Spleen (tissue), 7 donors: ENCODE results near the gene GSS.

Experiments used
- POLR2A ChIP-seq, 3 donors: fragments of 450-650 bp; IDR thresholded peaks; one replicate each; pipeline ENCODE4 v1.5.1; 2017; ENCODE audit warnings: antibody characterized with exemption in 3 of 3, mild to moderate bottlenecking in 1 of 3
- TF ChIP-seq, protein P1 (sequence below), 11 experiments: fragments of 200-600 bp in 7 of 11; fragments of 450-650 bp in 4 of 11; sonication (generic) in 4 of 11; IDR thresholded peaks in 8 of 11; conservative IDR thresholded peaks in 3 of 11; 1 replicate in 7 of 11; 2 replicates in 4 of 11; pipeline versions ENCODE4 v1.4.0 to v1.8.0; 2016 to 2021; ENCODE audit warnings: antibody characterized with exemption in 11 of 11, inconsistent platforms in 4 of 11, mild to moderate bottlenecking in 1 of 11
- donor health status: DM: no; HTN: no; CAD: no; lungs with moderate emphysema.
- donor health status: DM: no; HTN: no; CAD: no.
- donor health status: DM: no; HTN: no; CAD: no.

DNA sequence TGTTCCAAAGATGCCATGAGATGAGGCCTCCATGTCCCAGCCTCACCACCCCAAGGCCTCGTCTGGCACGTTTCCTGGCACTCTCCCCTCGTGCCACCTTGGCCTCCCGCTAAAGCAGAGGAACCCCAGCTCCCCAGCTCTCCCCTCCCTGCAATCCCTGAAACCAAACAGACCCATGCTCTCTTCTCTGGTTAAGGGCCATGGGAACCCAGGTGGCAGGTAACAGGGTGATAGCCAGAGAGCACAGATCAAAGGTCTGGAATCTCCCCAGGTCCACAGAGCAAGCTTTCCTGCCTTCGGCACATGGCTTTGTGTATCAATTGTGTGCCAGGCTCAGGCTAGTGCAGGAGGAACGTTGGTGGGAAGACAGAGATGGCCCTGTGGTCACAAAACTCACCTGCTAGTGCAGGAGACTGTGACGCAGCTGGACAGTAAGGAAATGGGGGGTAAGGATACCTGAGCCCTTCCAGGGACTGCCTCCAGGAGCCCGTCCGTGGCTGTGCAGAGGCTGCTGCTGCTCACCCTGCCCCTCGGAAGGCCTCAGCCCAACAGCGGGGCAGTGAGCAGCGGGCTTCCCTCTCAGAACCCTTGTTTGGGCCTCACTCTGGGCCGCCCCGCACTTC lies 39.0 kb upstream of the GSS start:
- TF ChIP-seq, protein P1, sequence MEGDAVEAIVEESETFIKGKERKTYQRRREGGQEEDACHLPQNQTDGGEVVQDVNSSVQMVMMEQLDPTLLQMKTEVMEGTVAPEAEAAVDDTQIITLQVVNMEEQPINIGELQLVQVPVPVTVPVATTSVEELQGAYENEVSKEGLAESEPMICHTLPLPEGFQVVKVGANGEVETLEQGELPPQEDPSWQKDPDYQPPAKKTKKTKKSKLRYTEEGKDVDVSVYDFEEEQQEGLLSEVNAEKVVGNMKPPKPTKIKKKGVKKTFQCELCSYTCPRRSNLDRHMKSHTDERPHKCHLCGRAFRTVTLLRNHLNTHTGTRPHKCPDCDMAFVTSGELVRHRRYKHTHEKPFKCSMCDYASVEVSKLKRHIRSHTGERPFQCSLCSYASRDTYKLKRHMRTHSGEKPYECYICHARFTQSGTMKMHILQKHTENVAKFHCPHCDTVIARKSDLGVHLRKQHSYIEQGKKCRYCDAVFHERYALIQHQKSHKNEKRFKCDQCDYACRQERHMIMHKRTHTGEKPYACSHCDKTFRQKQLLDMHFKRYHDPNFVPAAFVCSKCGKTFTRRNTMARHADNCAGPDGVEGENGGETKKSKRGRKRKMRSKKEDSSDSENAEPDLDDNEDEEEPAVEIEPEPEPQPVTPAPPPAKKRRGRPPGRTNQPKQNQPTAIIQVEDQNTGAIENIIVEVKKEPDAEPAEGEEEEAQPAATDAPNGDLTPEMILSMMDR (IDR thresholded peaks at IDR 0.05 in 8 of 11, conservative IDR thresholded peaks at IDR 0.05 in 3 of 11): no peak
- no peak for TF ChIP-seq POLR2A (IDR thresholded peaks at IDR 0.05)
